GM04504 (cell line): ENCODE results near the gene KCNH8.
"Not testable (repeated sequence)": the region's sequence is repeated elsewhere in the genome, so short reads cannot be mapped to it uniquely, and the experiment has no call there.

ENCODE experiments used
- DNase-seq: peaks from one replicate; pipeline ENCODE4 v3.0.0-alpha.2; 2012; ENCODE audit warnings: low read depth

Gene KCNH8

DNA sequence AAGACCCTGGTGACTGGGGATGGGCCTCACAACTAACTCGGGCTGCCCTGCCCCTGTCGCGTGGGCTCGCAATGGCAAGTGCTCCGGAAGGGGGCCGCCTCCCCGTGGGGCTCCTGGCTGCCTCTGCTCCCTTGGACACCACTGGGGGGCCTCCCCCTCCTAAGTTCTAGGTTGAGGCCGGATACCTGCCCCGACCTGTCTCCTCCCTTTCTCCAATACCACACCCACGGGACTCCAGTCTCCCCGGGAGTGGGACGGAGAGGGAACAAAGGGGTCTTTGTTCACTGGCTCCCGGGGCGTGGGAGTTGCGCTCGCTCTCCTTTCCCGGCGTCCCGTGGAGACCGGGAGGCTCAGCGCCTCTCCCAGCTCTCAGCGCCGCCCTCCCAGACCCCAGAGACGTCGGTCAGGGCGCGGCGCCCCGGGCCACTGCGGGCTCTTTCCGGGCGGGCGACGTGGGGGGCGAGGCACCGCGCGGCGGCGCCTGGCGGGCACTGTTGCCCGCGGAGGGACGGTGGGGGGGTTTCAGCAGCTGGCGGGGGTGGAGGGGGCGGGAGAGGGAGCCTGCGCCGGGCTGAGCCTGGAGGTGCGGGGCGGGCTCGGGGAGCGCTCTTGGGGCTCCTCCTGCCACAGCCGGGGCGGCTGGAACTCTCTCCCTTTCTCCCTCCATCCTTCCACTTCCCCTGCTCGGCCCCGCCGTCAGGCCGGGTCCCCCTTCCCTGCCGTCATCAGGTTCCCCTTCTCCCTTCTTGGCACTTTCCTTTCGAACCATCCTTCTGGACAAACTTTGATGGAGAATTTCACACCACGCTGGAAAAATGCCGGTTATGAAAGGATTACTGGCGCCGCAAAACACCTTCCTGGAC, at the start of gene KCNH8:
TSS of gene KCNH8 (plus strand) at position 606 of the 863 bp plus-strand sequence. CDS start at position 816, 210 bp downstream.
- DNase-seq = no peak

GRCh38 chr3:19102654-19103290, 45.5 kb upstream of the KCNH8 start:
- not testable (repeated sequence) for DNase-seq

DNA sequence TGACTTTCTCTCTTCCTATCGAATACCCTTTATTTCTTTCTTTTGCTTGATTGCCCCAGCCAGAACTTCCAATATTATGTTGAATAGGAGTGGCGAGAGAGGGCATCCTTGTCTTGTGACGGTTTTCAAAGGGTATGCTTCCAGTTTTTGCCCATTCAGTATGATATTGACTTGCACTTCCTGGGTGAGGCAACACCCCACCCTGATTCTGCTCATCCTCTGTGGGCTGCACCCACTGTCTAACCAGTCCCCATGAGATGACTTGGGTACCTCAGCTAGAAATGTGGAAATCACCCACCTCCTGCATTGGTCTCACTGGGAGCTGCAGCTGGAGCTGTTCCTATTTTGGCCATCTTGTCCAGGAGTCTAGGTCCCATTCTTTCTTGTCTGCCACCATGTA, 44.8 kb upstream of the KCNH8 start:
- DNase-seq = no peak

DNA sequence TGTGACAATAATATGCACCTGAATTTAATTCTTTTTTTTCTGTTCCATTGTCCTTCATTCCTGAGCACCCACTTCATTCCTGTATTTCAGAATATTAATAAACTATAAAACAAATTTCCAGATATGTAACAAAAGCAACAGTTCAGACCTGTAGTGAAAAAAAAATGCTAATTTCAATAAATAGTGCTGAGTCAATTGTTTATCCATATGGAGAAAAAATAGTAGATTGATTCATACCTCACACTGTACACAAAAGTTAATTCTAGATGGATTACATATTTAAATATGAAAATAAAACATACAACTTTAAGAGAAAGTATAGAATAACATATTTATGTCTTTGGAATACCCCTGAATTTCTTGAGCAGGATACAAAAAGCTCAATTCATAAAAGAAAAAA, 43.9 kb upstream of the KCNH8 start:
- DNase-seq = no peak

- no peak for DNase-seq
These were observed 42.5 kb upstream of the KCNH8 start for GRCh38 chr3:19105826-19106225.

GRCh38 chr3:19106307-19106706, 42.0 kb upstream of the KCNH8 start:
- no peak for DNase-seq

DNA sequence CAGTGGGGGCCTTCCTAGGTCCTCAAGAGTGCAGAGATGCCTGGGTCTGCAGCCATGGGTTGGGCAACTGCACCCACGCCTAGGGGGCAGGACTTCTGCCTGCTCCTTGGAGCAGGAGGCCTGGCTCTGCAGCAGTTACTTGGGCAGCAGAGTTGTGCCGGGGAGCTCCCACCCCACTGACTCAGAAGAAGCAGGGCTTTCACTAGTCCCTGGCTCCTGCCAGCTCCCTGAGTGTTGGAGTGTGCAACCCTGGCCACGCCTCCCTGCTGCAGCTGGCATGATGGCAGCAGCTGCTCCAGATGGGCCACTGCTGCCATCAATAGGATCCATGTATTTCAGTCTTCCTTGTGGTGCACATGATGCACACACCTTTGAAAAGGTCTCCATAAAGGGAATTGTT, 40.6 kb upstream of the KCNH8 start:
- no peak for DNase-seq

- DNase-seq = no peak
These were observed 37.9 kb upstream of the KCNH8 start for GRCh38 chr3:19110335-19110895.

GRCh38 chr3:19114461-19114860, 33.8 kb upstream of the KCNH8 start:
- DNase-seq = no peak

GRCh38 chr3:19116239-19116638, 32.1 kb upstream of the KCNH8 start:
- DNase-seq = no peak

DNA sequence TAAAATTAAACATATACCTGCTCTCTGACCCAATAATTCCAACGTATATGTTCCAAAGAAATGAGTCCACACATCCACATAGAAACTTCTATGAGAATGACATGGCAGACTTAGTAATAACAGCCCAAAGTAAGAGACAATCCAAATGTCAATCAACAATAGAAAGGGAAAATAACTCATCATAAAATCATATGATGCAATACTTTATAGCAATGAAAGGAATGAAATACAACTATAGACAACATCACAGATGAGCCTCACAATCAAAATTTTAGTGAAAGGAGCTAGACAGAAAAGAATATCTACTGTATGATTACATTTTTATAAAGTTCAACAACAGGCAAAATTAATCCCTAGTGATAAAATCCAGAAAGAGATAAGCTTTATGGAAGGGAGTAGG, 23.6 kb upstream of the KCNH8 start:
- no peak for DNase-seq

- no peak for DNase-seq
These were observed 8.4 kb upstream of the KCNH8 start for GRCh38 chr3:19139863-19140262.

GRCh38 chr3:19146685-19147650, 1.3 kb upstream of the KCNH8 start:
- no peak for DNase-seq

- no peak for DNase-seq
These were observed 420 bp downstream of the KCNH8 start for GRCh38 chr3:19148768-19149091.

- no peak for DNase-seq
These were observed 1.1 kb downstream of the KCNH8 start for GRCh38 chr3:19149368-19149767.

DNA sequence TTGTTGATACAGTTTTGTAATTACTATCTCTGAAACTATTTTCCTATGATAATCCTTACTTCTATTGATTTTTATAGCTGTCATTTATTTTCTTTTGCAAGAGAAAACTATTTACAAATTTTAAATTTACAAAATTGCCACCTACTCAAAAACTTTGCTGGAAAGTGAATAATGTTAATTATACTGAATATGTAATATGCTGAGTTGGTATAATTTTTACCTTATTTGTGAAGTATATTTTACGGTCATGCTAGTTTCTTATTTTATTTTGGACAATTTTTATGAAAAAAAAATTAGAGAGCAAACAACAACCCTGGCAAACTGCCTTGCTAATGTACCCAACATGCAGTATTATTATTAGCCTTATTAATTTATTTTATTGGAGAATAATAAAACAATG, 2.9 kb downstream of the KCNH8 start:
- DNase-seq = no peak

- DNase-seq = no peak
These were observed 6.5 kb downstream of the KCNH8 start for GRCh38 chr3:19154693-19155250.

DNA sequence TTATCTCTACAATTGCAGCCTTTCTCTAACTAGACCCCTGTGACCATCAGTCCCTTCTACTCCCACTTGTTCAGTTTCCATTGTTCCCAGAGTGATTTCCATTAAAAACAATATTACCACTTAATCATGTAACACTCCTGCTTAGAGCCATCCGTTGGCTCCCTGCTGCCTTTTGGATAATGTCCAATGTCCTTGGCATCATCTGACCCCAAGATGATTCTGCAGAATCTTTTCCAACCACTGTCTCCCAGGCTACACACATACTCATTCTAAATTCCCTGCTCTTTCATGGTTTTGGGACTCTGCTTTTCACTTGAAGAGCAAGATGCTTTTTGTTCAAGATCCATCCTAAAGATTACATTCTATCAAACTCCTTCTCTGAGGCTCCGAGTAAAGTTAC, 7.1 kb downstream of the KCNH8 start:
- DNase-seq = no peak

- no peak for DNase-seq
These were observed 11.8 kb downstream of the KCNH8 start for GRCh38 chr3:19159966-19160635.

- DNase-seq = no peak
These were observed 17.3 kb downstream of the KCNH8 start for GRCh38 chr3:19165654-19166053.

- no peak for DNase-seq
These were observed 23.5 kb downstream of the KCNH8 start for GRCh38 chr3:19171794-19172193.
